Gastroesophageal sphincter (tissue), 4 donors: ENCODE data around the gene NDUFB4. TPM values are rescaled to one million over a fixed set of nuclear protein-coding genes. Genes with fewer than 3 reads are reported as not detected.
A peak's percentile ranks its signal among the peaks of the same experiment; 100 is the strongest.

ENCODE experiments used
- ATAC-seq: fragments of 150-250 bp; one replicate; pipeline ENCODE4 v1.9.1; 2016; ENCODE audit warnings: mild to moderate bottlenecking, moderate library complexity
- H3K27ac ChIP-seq, 4 donors: fragments of 200-600 bp; sonication (generic) in 3 of 4; 1 replicate in 3 of 4; 2 replicates in 1 of 4; pipeline ENCODE4 v1.5.1; 2016 to 2019
- H3K27me3 ChIP-seq: fragments of 200-600 bp; sonication (generic); one replicate; pipeline ENCODE4 v1.5.1; 2019
- H3K36me3 ChIP-seq, 2 donors: fragments of 200-600 bp; sonication (generic); one replicate each; pipeline ENCODE4 v1.5.1; 2019; ENCODE audit warnings: control low read depth in 1 of 2
- H3K4me1 ChIP-seq, 3 donors: fragments of 200-600 bp; sonication (generic); 1 replicate in 2 of 3; 2 replicates in 1 of 3; pipeline ENCODE4 v1.5.1; 2016 to 2019; ENCODE audit warnings: control low read depth in 2 of 3
- H3K4me3 ChIP-seq, 2 donors: fragments of 200-600 bp; sonication (generic); one replicate each; pipeline ENCODE4 v1.5.1; 2019; ENCODE audit warnings: mild to moderate bottlenecking in 1 of 2, moderate library complexity in 1 of 2
- H3K9me3 ChIP-seq, 3 donors: fragments of 200-600 bp; sonication (generic); one replicate each; pipeline ENCODE4 v1.5.1; 2017 to 2019; ENCODE audit warnings: control low read depth in 2 of 3
- CTCF ChIP-seq, 4 experiments: fragments of 200-600 bp in 2 of 4; fragments of 450-650 bp in 2 of 4; sonication (generic) in 1 of 4; IDR thresholded peaks; one replicate each; pipeline ENCODE4 v1.5.1; 2017 to 2019; ENCODE audit warnings: antibody characterized with exemption in 4 of 4, mild to moderate bottlenecking in 2 of 4, moderate library complexity in 2 of 4
- EP300 ChIP-seq: sonication (generic); formaldehyde crosslinking; IDR thresholded peaks from one replicate; pipeline ENCODE4 v1.6.1; 2017; ENCODE audit warnings: antibody characterized with exemption, mild to moderate bottlenecking
- POLR2A ChIP-seq, 2 donors: fragments of 450-650 bp; IDR thresholded peaks; one replicate each; pipeline ENCODE4 v1.6.1; 2017; ENCODE audit warnings: antibody characterized with exemption in 2 of 2, mild to moderate bottlenecking in 2 of 2, moderate library complexity in 1 of 2
- POLR2AphosphoS5 ChIP-seq: sonication (generic); formaldehyde crosslinking; IDR thresholded peaks from one replicate; pipeline ENCODE4 v1.6.1; 2017; ENCODE audit warnings: antibody characterized with exemption
- WGBS, 2 donors: methylation state at CpG; one replicate each; pipeline ENCODE4 v1.1.5; 2018; ENCODE audit warnings: low coverage in 1 of 2; 5-methylcytosine and 5-hydroxymethylcytosine counted together
- total RNA-seq, 4 donors: library from RNA; depleted of rRNA; stranded (reverse); fragments of >200 nt; gene quantifications; one replicate each; pipeline ENCODE4 v1.1.0, GENCODE V29; 2016

The NDUFB4 gene
- total RNA-seq, 4 donors from 2014 or later: 123 to 230 (median 151) TPM

- no peak for ATAC-seq
- 50 to 63% methylated on average over 3 of the region's 3 CpGs for whole genome bisulfite sequencing, 2 donors
- Histone ChIP-seq H3K27ac (peak overlapping the region in 2 of 4 donors; percentile 2 to 40), H3K4me1 (peaks cover 2 to 54% (median 19%) of the 10 kb centered on the region in 3 donors), H3K36me3 (peaks cover 0 to 51% of the 10 kb centered on the region in 2 donors), H3K4me3 (no peak overlapping the region), H3K9me3 (no peaks in the 10 kb centered on the region), H3K27me3 (no peaks in the 10 kb centered on the region)
- no peak for TF ChIP-seq POLR2A (IDR thresholded peaks at IDR 0.05)
- TF ChIP-seq CTCF (IDR thresholded peaks at IDR 0.05): no peak
- no peak for TF ChIP-seq EP300
- no peak for TF ChIP-seq POLR2AphosphoS5
Observed at GRCh38 chr3:120599211-120599610, 3.1 kb downstream of the NDUFB4 start.

GRCh38 chr3:120601554-120601953 lies 5.4 kb downstream of the NDUFB4 start:
- Histone ChIP-seq H3K27ac (no peak overlapping the region), H3K4me1 (peaks cover 2 to 44% (median 19%) of the 10 kb centered on the region in 3 donors), H3K27me3 (no peaks in the 10 kb centered on the region), H3K4me3 (no peak overlapping the region), H3K36me3 (peaks cover 0 to 51% of the 10 kb centered on the region in 2 donors), H3K9me3 (no peaks in the 10 kb centered on the region)
- TF ChIP-seq POLR2AphosphoS5 (no peak), POLR2A (IDR thresholded peaks at IDR 0.05) (no peak), CTCF (IDR thresholded peaks at IDR 0.05) (no peak), EP300 (no peak)
- WGBS, 2 donors: 38 to 68% methylated on average over 4 of the region's 4 CpGs
- no peak for ATAC-seq

GRCh38 chr3:120602682-120603081 lies 6.5 kb downstream of the NDUFB4 start:
- Histone ChIP-seq H3K36me3 (peaks cover 0 to 50% of the 10 kb centered on the region in 2 donors), H3K27ac (no peak overlapping the region), H3K27me3 (no peaks in the 10 kb centered on the region), H3K9me3 (no peaks in the 10 kb centered on the region), H3K4me1 (peaks cover 2 to 37% (median 15%) of the 10 kb centered on the region in 3 donors), H3K4me3 (no peak overlapping the region)
- TF ChIP-seq POLR2AphosphoS5 (no peak), EP300 (no peak), POLR2A (IDR thresholded peaks at IDR 0.05) (no peak)
- WGBS, 2 donors: 70 to 82% methylated on average over 2 of the region's 2 CpGs
- ATAC-seq: no peak

- no peak for ATAC-seq
- peaks cover 0 to 20% (median 4%) of the 10 kb centered on the region in 3 donors for H3K4me1 ChIP-seq
Observed at GRCh38 chr3:120604382-120604781, 8.2 kb downstream of the NDUFB4 start.

GRCh38 chr3:120604784-120605183 lies 8.6 kb downstream of the NDUFB4 start:
- no peak for TF ChIP-seq CTCF (IDR thresholded peaks at IDR 0.05)
- no peak for TF ChIP-seq POLR2A (IDR thresholded peaks at IDR 0.05)
- no peak for TF ChIP-seq POLR2AphosphoS5
- TF ChIP-seq EP300: no peak
- ATAC-seq: no peak

More at GRCh38 chr3:120604382-120604781, 8.2 kb downstream of the NDUFB4 start:
- Histone ChIP-seq H3K27me3 (no peaks in the 10 kb centered on the region), H3K9me3 (no peaks in the 10 kb centered on the region), H3K4me3 (no peak overlapping the region), H3K27ac (no peak overlapping the region), H3K36me3 (peaks cover 0 to 37% of the 10 kb centered on the region in 2 donors)
- no peak for TF ChIP-seq CTCF (IDR thresholded peaks at IDR 0.05)
- TF ChIP-seq EP300: no peak
- no peak for TF ChIP-seq POLR2AphosphoS5
- TF ChIP-seq POLR2A (IDR thresholded peaks at IDR 0.05): no peak

More at GRCh38 chr3:120604784-120605183, 8.6 kb downstream of the NDUFB4 start:
- H3K27me3 ChIP-seq: no peaks in the 10 kb centered on the region
- H3K4me1 ChIP-seq: peaks cover 0 to 16% (median 0%) of the 10 kb centered on the region in 3 donors
- no peak overlapping the region for H3K27ac ChIP-seq
- peaks cover 0 to 37% of the 10 kb centered on the region in 2 donors for H3K36me3 ChIP-seq
- no peak overlapping the region for H3K4me3 ChIP-seq
- H3K9me3 ChIP-seq: no peaks in the 10 kb centered on the region
